OCI-LY1 (cell line): ENCODE measurements around the gene RFC3.

Experiments
- H2AFZ ChIP-seq: fragments of 200-600 bp; sonication (generic), shearing (Covaris generic); 2 replicates; pipeline ENCODE4 v1.6.0; 2014; ENCODE audit warnings: antibody characterized with exemption, mild to moderate bottlenecking, low read length
- H3F3A ChIP-seq: fragments of 200-600 bp; sonication (generic), shearing (Covaris generic); 2 replicates; pipeline ENCODE4 v1.6.0; 2014; ENCODE audit warnings: mild to moderate bottlenecking, antibody characterized with exemption, low read length, moderate library complexity; ENCODE audit not compliant: insufficient read depth
- H3K27ac ChIP-seq: fragments of 200-600 bp; sonication (generic); 2 replicates; pipeline ENCODE4 v1.5.1; 2014; ENCODE audit warnings: low read length, mixed run types, mild to moderate bottlenecking, low read depth; ENCODE audit not compliant: poor library complexity, severe bottlenecking
- H3K27me3 ChIP-seq: fragments of 200-600 bp; sonication (generic); 2 replicates; pipeline ENCODE4 v1.6.0; 2014; ENCODE audit warnings: antibody characterized with exemption, mild to moderate bottlenecking, low read length, moderate library complexity; ENCODE audit not compliant: insufficient read depth
- H3K36me3 ChIP-seq: fragments of 200-600 bp; sonication (generic); 2 replicates; pipeline ENCODE4 v1.6.1; 2014; ENCODE audit warnings: mild to moderate bottlenecking, antibody characterized with exemption, low read length, moderate library complexity, mixed read lengths; ENCODE audit not compliant: insufficient read depth
- H3K4me1 ChIP-seq: fragments of 200-600 bp; sonication (generic); 2 replicates; pipeline ENCODE4 v1.5.1; 2014; ENCODE audit warnings: mild to moderate bottlenecking, low read length, moderate library complexity; ENCODE audit not compliant: insufficient read depth, severe bottlenecking
- H3K4me2 ChIP-seq: fragments of 200-600 bp; sonication (generic), shearing (Covaris generic); 2 replicates; pipeline ENCODE4 v1.6.1; 2014; ENCODE audit warnings: low read length
- H3K4me3 ChIP-seq: fragments of 200-600 bp; sonication (generic); 2 replicates; pipeline ENCODE4 v1.5.1; 2014; ENCODE audit warnings: low read length, low read depth, mild to moderate bottlenecking, mixed read lengths; ENCODE audit not compliant: poor library complexity, severe bottlenecking
- H3K79me2 ChIP-seq: fragments of 200-600 bp; shearing (Covaris generic); 2 replicates; pipeline ENCODE4 v1.6.1; 2016; ENCODE audit warnings: mixed run types, low read length, mixed read lengths; ENCODE audit not compliant: insufficient read depth
- H3K9ac ChIP-seq: fragments of 200-600 bp; sonication (generic), shearing (Covaris generic); 2 replicates; pipeline ENCODE4 v1.6.1; 2014; ENCODE audit warnings: mild to moderate bottlenecking, low read length, mixed read lengths
- H3K9me2 ChIP-seq: fragments of 200-600 bp; sonication (generic), shearing (Covaris generic); 2 replicates; pipeline ENCODE4 v1.6.1; 2014; ENCODE audit warnings: low read depth, mild to moderate bottlenecking, low read length, mixed read lengths
- H3K9me3 ChIP-seq: fragments of 200-600 bp; shearing (Covaris generic); 2 replicates; pipeline ENCODE4 v1.6.1; 2014; ENCODE audit warnings: low read length, mixed read lengths
- H4K20me1 ChIP-seq: fragments of 200-600 bp; sonication (generic), shearing (Covaris generic); 2 replicates; pipeline ENCODE4 v1.6.0; 2016; ENCODE audit warnings: mild to moderate bottlenecking, low read length; ENCODE audit not compliant: insufficient read depth
- EZH2 ChIP-seq: fragments of 200-600 bp; sonication (generic), shearing (Covaris generic); IDR thresholded peaks from 2 replicates; pipeline ENCODE4 v1.8.0; 2017; ENCODE audit warnings: borderline replicate concordance, mixed run types, mild to moderate bottlenecking, antibody characterized with exemption, low read length, moderate library complexity, mixed read lengths
- TF ChIP-seq, protein P1 (sequence below): fragments of 200-600 bp; sonication (generic), shearing (Covaris generic); IDR thresholded peaks from 2 replicates; pipeline ENCODE4 v1.5.1; 2017; ENCODE audit warnings: mild to moderate bottlenecking, antibody characterized with exemption, low read length, moderate library complexity, mixed read lengths

The RFC3 gene

DNA sequence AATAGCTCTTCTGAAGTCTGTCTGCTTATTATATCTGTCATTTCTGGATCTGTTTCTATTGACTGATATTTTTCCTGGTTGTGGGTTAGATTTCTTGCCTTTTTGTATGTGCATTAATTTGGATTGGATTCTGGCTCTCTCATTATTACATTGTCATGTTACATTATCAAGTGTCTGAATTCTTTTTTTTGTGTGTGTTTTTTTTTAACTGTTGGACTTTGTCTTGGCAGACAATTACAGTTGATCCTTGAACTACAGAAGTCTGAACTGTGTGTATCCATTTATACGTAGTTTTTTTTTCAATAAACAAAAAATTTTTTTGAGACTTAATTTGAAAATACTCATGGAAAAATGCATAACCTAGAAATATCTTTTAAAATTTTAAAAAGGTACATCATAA is 22.5 kb downstream of the RFC3 start:
- Histone ChIP-seq H3K9me3 (no peaks in the 10 kb centered on the region), H3K9me2 (no peaks in the 10 kb centered on the region), H3K36me3 (peaks cover 97% of the 10 kb centered on the region), H3F3A (no peaks in the 10 kb centered on the region), H3K27me3 (no peaks in the 10 kb centered on the region), H3K27ac (no peak overlapping the region), H3K4me1 (no peaks in the 10 kb centered on the region), H3K4me3 (no peak overlapping the region), H3K4me2 (no peak overlapping the region), H3K79me2 (no peaks in the 10 kb centered on the region; the same call in 1 of the 2 replicates), H2AFZ (no peak overlapping the region), H4K20me1 (no peaks in the 10 kb centered on the region), H3K9ac (no peak overlapping the region)
- no peak for TF ChIP-seq EZH2
- TF ChIP-seq, protein P1, sequence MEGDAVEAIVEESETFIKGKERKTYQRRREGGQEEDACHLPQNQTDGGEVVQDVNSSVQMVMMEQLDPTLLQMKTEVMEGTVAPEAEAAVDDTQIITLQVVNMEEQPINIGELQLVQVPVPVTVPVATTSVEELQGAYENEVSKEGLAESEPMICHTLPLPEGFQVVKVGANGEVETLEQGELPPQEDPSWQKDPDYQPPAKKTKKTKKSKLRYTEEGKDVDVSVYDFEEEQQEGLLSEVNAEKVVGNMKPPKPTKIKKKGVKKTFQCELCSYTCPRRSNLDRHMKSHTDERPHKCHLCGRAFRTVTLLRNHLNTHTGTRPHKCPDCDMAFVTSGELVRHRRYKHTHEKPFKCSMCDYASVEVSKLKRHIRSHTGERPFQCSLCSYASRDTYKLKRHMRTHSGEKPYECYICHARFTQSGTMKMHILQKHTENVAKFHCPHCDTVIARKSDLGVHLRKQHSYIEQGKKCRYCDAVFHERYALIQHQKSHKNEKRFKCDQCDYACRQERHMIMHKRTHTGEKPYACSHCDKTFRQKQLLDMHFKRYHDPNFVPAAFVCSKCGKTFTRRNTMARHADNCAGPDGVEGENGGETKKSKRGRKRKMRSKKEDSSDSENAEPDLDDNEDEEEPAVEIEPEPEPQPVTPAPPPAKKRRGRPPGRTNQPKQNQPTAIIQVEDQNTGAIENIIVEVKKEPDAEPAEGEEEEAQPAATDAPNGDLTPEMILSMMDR = no peak

DNA sequence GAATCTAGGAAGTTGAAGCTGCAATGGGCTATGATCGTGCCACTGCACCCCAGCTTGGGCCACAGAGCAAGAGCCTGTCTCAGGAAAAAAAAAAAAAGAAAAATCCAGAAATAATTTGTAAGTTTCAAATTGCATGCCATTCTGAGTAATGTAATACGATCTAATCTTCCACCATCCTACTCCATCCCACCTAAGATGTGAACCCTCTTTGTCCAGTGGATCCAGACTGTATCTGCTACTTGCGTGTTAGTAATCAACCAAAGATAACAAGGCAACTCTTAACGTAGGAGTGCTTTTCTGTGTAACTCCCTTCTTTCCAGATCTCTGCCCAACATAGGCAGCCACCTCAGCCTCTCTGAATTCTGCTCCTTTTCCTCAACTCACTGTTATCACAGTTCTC is 24.3 kb downstream of the RFC3 start:
- H3K9me3 ChIP-seq = no peaks in the 10 kb centered on the region
- H3K79me2 ChIP-seq = no peaks in the 10 kb centered on the region
- H3K4me2 ChIP-seq = no peak overlapping the region
- H3K36me3 ChIP-seq = peaks cover 95% of the 10 kb centered on the region
- H3K27me3 ChIP-seq = no peaks in the 10 kb centered on the region
- no peaks in the 10 kb centered on the region for H4K20me1 ChIP-seq
- H3K4me3 ChIP-seq = no peak overlapping the region
- TF ChIP-seq, protein P1 = no peak
- TF ChIP-seq EZH2 = no peak
- no peak overlapping the region for H3K9ac ChIP-seq
- no peak overlapping the region for H3K27ac ChIP-seq
- no peak overlapping the region for H2AFZ ChIP-seq
- no peaks in the 10 kb centered on the region for H3F3A ChIP-seq
- H3K9me2 ChIP-seq = no peaks in the 10 kb centered on the region
- no peaks in the 10 kb centered on the region for H3K4me1 ChIP-seq

DNA sequence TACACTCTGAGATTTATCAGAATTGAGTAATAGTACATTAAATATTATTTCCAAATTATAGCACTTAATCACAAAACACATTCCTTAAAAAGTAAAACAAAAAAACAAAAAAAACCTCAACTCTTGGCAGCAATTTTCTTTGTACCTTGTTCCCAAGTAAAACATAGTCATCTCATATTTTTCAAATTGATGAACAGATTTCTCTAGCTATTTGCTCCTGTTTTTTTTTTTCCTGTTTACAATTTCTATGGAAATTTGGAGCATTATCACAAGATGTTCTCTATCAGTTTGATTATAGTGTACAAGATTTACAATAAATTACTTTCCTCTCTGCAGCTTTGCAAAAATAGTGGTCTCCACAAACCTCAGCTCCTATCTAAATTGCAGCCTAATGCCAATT is 25.0 kb downstream of the RFC3 start:
- H3K4me1 ChIP-seq = no peaks in the 10 kb centered on the region
- H3K27ac ChIP-seq = no peak overlapping the region
- no peaks in the 10 kb centered on the region for H3F3A ChIP-seq
- no peak overlapping the region for H3K4me2 ChIP-seq
- no peak overlapping the region for H2AFZ ChIP-seq
- no peaks in the 10 kb centered on the region for H3K27me3 ChIP-seq
- no peak overlapping the region for H3K9ac ChIP-seq
- no peaks in the 10 kb centered on the region for H3K79me2 ChIP-seq
- H4K20me1 ChIP-seq = no peaks in the 10 kb centered on the region
- peaks cover 98% of the 10 kb centered on the region for H3K36me3 ChIP-seq
- no peaks in the 10 kb centered on the region for H3K9me2 ChIP-seq
- no peak overlapping the region for H3K4me3 ChIP-seq
- no peaks in the 10 kb centered on the region for H3K9me3 ChIP-seq
- TF ChIP-seq, protein P1 = no peak
- TF ChIP-seq EZH2 = no peak
